DMS53 treated with DMSO at 0.1 percent for 48 hours (cell line): Measurements from ENCODE around the gene FHIP2A.
"Not testable (repeated sequence)": the region's sequence is repeated elsewhere in the genome, so short reads cannot be mapped to it uniquely, and the experiment has no call there.

Experiments used
- DNase-seq: peaks from one replicate; lab custom pipeline; 2025; ENCODE audit not compliant: unreplicated experiment; lab: John Stamatoyannopoulos, UW

Gene FHIP2A, protein sequence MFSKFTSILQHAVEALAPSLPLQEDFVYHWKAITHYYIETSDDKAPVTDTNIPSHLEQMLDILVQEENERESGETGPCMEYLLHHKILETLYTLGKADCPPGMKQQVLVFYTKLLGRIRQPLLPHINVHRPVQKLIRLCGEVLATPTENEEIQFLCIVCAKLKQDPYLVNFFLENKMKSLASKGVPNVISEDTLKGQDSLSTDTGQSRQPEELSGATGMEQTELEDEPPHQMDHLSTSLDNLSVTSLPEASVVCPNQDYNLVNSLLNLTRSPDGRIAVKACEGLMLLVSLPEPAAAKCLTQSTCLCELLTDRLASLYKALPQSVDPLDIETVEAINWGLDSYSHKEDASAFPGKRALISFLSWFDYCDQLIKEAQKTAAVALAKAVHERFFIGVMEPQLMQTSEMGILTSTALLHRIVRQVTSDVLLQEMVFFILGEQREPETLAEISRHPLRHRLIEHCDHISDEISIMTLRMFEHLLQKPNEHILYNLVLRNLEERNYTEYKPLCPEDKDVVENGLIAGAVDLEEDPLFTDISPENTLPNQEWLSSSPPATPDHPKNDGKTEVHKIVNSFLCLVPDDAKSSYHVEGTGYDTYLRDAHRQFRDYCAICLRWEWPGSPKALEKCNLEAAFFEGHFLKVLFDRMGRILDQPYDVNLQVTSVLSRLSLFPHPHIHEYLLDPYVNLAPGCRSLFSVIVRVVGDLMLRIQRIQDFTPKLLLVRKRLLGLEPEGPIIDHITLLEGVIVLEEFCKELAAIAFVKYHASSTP

DNA sequence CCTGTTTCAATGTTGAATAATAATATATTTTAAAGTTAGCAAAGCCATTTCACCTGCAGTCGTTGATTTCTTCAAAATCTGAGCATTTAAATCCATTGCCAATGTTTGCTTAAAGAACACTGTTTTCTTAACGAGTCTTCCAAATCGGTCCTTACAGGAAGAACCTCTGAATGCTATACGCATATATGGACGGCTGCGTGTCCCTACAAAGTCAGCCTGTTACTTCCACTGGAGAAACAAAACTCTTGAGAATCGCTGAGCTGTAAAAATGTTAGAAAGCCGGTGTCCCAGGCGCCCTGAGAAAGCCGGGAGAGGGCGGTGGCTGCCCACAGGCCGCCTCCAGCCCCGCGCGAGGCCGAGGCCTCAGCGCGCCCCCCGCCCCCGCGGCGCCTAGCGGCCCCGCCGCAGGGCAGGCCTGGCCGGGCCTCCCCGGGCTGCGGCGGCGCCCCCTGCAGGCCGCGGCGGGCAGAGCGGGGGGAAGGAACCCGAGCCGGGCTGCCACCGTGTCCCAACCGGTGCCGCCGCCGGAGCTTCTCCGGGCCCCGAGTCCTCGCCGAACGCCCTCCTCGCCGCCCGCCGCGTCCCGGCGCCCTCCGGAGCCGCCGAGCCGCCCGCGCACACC is at the start of gene FHIP2A:
Gene FHIP2A (plus strand): TSS at position 488 of the 622 bp plus-strand sequence. CDS start 299 bp downstream, outside the sequence.
- DNase-seq, result peak; percentile 47

DNA sequence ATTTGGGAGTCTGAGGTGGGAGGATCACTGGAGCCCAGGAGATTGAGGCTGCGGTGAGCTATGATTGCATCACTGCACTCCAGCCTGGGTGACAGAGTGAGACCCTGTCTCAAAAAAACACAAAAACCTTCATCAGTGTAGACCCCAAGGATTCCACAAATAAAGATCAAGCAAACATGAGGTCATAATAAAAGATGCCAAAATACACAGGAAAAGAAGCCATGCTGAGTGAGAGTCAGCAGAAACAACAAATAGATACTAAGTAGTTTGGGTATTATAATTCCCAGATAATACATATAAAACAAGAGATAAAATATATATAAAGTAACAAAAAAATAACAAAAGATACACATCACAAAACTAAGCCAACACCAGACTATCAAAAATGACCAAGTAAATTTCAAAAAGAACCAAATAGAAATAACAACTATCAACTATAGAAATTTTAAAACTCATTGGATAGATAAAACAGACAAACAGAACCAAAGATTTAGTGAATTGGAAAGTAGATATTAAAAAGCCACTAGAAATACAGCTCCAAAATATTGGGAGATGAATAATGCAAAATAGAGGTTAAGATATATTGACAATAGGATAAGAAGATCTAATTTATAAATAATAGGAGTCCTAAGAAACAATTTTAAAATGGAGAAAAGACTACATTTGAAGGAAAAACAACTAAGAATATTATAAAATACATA is 48.9 kb upstream of the FHIP2A start:
- DNase-seq, result no peak

DNA sequence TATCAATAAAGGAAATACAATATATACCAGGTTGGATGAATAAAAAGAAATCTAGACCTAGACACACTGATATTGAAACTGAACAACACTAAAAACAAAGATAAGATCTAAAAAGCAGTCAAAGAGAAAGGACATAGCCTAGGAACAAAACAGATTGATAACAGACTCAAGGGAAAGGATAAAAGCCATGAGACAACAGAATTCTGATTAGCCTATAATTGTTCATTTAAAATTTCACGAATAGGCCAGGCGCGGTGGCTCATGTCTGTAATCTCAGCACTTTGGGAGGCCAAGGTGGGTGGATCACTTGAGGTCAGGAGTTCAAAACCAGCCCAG is 48.4 kb upstream of the FHIP2A start:
- DNase-seq, result no peak

DNA sequence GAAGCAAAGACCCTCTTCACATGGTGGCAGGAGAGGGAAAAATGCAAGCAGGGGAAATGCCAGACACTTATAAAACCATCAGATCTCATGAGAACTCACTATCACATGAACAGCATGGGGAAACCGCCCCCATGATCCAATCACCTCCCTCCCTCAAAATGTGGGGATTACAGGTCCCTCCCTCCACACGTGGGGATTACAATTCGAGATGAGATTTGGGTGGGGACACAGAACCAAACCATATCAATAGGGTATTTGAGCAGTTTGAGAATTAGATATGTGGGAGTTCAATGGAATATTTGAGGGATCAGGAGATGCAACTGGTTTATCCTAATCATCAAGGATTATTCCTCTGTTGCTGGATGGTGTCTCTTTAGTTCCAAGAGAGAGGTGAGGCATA is 46.5 kb upstream of the FHIP2A start:
- DNase-seq, result not testable (repeated sequence)

DNA sequence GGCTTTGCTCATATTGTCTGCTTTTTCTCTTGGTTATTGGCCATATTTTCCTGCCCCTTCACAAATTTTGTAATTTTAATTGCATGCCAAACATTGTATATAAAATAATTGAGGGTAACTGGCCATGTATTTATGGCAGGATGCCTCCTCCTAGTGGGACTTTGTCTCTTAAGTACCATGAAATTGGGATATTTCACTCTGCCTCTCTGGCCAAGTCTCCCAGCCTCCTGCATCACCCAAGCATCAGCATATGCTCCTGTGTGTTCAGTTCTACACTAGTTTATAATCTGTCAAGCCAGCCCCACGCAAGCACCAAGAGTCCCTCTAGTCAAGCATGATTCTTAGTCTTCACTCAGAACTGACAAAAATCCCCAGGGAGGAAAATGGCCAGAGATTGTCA is 44.2 kb upstream of the FHIP2A start:
- no peak for DNase-seq

DNA sequence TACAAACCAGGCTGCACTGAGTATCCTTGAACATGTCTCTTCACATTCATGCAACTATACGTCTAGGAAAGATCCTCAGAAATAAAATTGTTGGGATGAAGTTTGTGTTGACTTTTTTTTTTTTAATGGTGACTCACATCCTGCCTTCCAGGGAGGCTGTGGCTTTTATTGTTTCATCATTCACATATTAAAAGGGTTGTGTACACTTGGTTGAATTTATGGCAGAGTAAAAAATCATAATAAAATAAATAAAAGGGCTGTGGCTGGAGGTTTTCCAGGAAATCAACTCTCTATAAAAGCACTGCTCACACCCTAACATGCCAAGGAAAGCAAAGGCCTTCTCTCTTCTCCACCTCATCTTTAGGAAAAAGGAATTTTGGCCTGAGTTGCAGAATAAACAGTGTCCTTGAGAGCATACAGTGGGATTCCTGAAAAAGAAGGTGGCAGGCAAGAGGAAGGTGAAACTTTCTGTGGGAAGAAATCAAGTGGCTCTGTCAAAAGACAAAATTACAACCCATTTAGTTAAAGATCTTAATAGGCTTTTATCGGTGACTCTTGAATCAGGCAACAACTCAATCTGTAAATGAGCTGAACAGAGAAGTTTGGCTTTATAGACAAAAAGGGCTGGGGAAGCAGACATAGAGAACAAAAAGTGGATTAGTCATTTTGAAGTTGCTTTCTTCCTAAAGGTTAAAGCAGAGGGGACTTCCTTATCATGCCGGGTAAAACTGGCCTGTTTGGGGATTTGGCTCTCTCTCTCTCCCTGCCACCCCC is 41.6 kb upstream of the FHIP2A start:
- peak; percentile 46 for DNase-seq

DNA sequence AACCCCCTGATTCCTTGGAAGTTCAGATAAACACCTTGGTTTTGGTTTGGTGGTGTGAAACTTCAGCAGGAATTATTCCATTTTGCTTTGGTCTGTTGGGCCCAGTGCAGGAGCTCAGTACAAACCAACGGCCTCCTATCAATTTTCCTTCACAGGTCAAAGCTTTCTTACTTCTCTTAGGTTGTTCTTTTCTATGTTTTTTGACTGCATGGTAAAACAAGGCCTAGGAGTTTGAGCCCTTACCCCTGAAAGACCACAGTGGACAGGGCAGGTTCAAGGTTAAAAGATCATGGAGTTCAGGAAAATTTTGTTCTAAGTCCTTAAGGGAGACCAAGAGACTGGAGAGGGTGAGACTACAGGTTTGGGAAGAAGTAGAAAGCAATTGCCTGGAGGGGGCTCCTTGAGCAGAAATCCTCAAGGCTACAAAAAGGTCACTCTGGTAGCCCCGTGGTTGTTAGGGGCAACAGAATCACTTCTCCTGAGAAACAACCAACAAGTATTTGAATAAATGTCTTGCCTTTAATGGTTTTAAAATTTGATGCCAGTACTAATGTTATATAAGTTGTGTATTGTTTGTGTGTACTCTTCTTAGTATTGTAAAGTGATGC is 40.9 kb upstream of the FHIP2A start:
- no peak for DNase-seq

DNA sequence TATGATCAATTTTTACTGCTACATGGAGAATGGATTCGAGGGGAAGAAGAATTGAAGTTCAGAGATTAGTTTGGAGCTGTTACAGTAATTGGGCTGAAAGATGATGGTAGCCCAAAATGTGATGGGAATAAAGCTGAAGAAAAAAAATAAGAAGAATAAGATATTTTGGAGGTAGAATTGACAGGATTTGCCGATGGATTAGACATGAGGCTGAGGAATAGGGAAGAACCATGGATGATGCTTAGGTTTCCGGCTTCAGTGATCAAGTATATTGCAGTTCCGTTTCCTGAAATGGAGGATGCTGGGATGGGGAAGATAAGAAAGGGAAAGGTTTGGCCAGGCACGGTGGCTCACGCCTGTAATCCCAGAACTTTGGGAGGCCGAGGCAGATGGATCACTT is 38.9 kb upstream of the FHIP2A start:
- no peak for DNase-seq

DNA sequence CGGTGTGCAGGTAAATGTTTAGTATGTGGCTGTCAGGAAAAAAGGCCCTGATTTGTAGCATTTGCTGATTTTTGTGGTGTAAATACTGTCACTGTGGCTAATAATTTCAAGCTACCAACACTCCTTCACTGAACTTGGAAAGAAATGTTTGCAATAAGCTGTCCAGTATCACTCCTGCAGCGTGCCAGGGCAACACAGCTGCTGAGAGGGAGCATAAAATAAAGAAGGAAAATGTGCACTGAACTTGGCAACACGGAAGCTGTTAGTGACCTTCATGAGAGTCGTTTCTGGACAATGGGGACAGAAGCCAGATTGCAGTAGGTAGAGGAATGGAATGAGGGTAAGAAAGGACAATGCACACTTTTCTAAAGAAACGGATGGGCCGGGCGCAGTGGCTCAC is 37.9 kb upstream of the FHIP2A start:
- DNase-seq, result no peak

DNA sequence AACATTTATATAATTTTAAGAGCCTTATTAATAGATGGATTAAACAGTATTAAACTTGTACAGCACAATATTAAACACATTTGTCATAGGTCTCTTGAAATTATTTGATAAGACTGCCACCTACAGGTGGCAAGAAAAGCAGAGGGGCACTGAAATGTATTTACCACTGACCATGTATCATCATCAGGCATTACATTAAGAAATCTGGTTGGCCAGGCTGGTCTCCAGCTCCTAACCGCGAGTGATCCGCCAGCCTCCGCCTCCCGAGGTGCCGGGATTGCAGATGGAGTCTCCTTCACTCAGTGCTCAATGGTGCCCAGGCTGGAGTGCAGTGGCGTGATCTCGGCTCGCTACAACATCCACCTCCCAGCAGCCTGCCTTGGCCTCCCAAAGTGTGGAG is 35.1 kb upstream of the FHIP2A start:
- DNase-seq, result peak; percentile 79

DNA sequence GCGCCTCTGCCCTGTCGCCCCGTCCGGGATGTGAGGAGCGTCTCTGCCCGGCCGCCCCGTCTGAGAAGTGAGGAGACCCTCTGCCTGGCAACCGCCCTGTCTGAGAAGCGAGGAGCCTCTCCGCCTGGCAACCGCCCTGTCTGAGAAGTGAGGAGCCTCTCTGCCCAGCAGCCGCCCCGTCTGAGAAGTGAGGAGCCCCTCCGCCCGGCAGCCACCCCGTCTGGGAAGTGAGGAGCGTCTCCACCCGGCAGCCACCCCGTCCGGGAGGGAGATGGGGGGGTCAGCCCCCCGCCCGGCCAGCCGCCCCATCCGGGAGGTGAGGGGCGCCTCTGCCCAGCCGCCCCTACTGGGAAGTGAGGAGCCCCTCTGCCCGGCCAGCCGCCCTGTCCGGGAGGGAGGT is 34.4 kb upstream of the FHIP2A start:
- DNase-seq, result not testable (repeated sequence)

DNA sequence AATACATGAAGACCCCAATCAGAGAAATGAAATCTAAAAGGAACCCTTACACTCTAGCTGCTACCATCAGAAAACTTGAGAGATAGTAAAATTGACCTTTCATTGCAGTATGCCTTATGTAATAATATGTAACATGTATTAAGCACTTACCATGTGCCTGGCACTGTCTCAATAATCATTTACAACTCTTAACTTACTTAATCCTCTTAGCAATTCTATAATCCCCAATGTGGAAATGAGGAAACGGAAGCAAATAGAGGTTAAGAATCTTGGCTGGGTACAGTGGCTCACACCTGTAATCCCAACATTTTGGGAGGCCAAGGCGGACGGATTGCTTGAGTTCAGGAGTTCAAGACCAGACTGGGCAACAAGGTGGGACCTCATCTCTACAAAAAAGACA is 29.8 kb upstream of the FHIP2A start:
- DNase-seq, result no peak

DNA sequence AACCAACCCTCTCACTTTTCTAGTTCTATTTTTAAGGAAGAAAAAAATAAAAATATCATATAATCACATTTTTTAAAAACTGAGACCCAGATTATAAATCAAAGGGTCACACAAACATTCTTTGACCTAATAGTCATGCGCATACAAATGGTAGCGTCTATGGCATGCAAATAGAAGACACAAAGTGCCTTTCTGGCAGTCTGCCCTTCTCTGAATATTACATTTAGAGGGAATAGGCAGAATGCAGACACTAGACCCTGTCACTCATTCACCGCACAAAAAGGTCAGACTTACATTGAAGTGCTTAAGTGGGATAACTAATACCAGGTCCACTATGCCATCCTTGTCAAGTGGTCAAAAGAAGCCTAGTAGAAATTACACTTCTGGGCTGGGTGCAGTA is 26.5 kb upstream of the FHIP2A start:
- no peak for DNase-seq

DNA sequence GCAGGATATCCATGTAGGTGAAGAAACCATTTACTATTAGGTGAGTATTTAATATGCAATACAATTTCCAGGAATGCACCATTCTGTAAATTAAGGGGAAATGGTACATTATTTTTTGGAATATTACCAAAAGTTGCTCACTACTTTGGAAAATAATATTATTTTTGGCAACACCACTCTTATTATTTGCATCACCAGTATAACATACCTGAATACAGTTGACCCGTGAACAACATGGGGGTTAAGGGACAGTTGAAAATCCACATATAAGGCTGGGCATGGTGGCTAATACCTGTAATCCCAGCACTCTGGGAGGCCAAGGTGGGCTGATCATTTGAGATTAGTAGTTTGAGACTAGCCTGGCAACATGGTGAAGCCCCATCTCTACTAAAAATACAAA is 21.2 kb upstream of the FHIP2A start:
- DNase-seq, result no peak

DNA sequence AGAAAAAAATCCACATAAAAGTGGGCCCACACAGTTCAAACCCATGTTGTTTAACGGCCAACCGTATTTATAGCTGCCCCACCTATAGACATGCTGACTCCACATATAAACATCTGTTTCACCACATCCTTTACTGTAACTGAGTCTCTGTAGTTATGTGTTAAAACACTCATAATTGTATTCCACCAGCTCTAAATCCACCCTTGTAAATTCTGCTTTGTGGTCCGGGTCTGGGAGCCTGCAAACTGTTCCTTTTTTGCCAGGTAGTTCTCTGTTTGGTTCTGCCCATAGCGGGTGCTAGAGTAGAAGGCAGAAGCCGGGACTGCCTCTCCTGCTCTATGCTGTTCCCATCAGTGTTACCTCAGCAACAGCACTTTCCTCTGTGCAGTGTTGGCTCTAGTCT is 20.2 kb upstream of the FHIP2A start:
- DNase-seq, result no peak

DNA sequence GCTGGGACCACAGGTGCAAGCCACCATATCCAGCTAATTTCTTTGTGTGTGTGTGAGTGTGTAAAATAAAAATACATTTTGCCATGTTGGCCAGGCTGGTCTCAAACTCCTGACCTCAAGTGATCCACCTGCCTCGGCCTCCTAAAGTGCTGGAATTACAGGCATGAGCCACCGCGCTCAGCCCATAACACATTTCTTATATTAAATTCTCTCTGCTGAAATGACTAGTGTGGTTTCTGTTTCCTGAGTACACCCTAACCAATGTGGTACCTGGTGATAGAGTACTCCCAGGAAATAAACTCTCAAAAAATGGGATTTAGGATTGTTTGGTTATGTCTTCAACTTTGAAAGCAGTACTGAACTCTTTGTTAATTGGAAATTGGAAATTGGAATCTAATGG is 19.4 kb upstream of the FHIP2A start:
- no peak for DNase-seq

DNA sequence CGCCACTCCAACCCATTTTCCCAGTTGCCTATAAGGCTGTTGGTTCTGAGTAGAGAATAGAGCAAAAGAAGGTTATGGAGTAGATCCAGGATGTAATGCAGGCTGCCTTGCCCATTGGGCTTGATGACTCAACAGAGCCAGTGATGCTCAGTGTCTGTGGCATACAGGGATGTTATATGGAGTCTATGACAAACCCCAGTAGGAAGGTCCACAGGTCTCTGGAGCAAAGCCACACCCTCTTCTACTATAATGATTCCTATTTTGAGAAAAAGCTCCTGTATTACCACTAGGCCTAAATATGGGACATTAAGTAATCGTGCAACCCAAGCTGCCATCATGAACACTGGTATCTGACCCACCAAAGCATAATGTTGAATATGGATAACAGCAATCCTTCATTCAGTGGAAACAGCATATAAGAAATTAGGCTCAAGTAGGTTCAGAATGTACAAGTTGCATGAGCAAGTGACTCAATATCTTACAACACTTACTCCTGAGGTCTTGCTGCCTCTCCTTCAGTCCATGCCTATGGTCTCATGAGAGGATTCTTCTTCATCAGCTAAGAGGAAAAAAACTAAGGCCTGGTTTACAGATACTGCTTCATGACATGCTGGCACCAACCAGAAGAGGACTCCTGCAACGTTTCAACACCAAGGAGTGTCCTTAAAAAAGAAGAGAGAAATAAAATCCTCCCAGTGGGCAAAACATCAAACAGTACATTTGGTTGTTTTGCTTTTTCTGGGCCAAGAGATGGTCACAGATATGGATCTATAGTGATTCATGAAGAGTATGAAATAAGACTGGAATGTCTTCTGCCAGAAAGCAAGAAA is 14.8 kb upstream of the FHIP2A start:
- no peak for DNase-seq

DNA sequence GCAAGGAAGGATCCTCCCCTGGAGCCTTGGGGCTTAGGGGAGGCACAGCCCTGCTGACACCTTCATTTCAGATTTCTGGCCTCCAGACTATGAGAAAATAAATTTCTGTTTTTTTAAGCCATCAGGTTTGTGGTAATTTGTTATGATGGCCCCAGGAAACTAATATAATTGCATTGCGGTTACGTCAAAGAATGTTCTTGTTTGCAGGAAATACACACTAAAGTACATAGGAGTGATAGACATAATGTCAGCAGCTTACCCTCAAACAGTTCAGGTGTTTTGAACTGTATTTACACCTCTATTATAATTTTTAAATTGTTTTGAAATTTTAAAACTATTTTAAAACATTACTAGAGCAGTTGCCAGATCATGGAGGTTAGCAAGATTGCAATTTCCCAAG is 12.6 kb upstream of the FHIP2A start:
- no peak for DNase-seq

DNA sequence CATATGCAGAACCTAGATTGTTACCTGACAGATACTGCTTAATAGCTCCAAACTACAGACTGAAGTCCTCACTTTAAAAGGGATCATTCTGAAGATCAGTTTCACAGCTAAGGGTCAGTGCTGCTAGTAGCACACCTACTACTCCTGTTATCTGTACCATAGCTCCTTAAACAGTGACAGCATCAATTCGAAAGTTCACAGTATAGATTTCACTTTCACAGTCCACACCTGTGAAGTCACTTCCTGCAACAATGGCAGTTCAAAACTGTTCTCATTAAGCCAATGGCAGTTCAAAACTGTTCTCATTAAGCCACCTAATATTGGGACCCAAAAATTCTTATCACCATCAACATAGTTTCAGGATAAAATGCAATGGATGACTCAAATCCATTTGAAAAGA is 10.7 kb upstream of the FHIP2A start:
- no peak for DNase-seq
